GM21825 (cell line): ENCODE data around the gene OR52I2.

Source experiments
- ATAC-seq: cut with Tn5 transposase; IDR thresholded peaks from one replicate; pipeline ENCODE4 v1.9.1; 2021; ENCODE audit warnings: mild to moderate bottlenecking, moderate library complexity; ENCODE audit not compliant: unreplicated experiment

Gene OR52I2

GRCh38 chr11:4581443-4581842, at the start of gene OR52I2:
OR52I2 (plus strand) TSS chr11:4581743.
- ATAC-seq = no peak

GRCh38 chr11:4539603-4540219, 41.8 kb upstream of the OR52I2 start:
- peak; percentile 63 for ATAC-seq

GRCh38 chr11:4541071-4541470, 40.5 kb upstream of the OR52I2 start:
- no peak for ATAC-seq

GRCh38 chr11:4543561-4543960, 38.0 kb upstream of the OR52I2 start:
- ATAC-seq = no peak

DNA sequence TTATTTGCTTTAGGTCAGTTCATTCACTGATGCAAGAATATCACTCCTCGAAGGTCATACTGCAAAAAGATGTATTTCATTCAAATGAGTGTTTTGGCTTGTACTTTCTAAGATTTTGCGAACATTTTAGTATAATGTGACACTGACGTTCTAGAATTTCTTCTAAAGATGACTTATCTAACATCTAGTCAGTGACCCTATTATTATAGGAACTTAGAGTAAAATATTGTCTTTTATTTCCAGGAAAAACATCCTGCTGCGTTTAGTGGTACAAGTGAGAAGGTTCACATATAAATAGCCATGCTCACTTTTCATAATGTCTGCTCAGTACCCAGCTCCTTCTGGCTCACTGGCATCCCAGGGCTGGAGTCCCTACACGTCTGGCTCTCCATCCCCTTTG, 36.7 kb upstream of the OR52I2 start, which contains the start of gene OR52M1:
OR52M1 (plus strand) TSS at position 301 of the 400 bp plus-strand sequence; CDS start at position 301, 0 bp downstream.
- no peak for ATAC-seq

DNA sequence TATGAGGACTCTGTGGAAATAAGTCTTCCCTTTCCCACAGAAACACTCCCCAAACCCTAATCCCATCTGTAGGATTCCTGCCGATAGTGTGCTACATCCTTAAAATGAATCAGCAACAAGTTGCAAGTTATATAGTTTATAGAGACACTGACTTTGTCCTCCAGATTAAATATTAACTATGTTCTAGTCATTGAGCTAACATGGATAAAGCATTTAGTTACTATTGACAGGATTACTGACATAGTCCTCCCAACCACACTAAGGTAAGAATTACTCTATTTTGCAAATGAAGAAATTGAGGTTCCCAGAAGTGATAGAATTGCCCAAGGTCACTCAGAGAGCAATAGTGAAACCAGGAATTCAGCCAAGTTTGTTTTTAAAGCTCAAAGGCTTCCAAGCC, 34.7 kb upstream of the OR52I2 start:
- ATAC-seq = no peak

DNA sequence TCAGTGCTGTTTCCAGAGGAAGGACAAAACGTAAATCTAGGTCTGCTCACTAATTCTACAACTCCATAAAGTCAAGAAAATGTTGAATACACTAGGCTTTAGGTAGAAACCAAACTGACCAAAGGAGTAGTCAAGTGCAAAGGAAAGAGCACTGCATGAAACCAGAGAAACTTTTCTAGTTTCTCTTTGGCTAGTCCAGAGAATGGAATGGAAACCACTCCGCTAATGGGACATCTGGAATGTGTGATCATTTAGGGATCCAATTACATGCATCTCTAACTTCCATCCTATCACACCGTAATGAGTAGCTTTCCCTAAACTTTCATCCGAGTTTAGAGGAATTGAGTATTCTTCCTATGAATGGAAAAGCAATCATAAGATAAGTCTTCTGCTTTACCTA, 34.1 kb upstream of the OR52I2 start:
- no peak for ATAC-seq

GRCh38 chr11:4551346-4551979, 30.1 kb upstream of the OR52I2 start:
- ATAC-seq = no peak

- no peak for ATAC-seq
Observed at GRCh38 chr11:4559527-4560440, 21.8 kb upstream of the OR52I2 start.

GRCh38 chr11:4560467-4560866, 21.1 kb upstream of the OR52I2 start:
- ATAC-seq = no peak

GRCh38 chr11:4565371-4565770, 16.2 kb upstream of the OR52I2 start:
- no peak for ATAC-seq

GRCh38 chr11:4569075-4569474, 12.5 kb upstream of the OR52I2 start:
- ATAC-seq = no peak

DNA sequence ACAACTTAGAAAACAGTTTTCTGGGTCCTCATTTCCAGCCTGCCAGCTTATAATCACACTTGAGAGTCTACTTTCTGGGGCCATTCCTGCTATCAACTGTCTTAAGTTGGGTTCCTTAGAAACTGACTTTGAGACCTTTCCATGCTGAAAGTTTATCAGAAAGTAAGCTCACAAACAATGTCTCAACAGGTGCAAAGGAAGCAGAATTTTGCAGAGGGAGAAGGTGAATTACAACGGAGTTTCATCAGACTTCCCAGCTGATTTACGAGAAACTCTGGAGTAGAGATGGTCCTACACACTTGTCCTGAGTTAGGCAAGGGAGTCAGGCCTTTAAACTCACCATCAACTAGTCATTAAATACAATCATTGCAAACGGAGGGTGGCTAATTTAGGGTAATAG, 4.7 kb upstream of the OR52I2 start:
- ATAC-seq = no peak

- ATAC-seq = no peak
Observed at GRCh38 chr11:4577761-4578160, 3.8 kb upstream of the OR52I2 start.

DNA sequence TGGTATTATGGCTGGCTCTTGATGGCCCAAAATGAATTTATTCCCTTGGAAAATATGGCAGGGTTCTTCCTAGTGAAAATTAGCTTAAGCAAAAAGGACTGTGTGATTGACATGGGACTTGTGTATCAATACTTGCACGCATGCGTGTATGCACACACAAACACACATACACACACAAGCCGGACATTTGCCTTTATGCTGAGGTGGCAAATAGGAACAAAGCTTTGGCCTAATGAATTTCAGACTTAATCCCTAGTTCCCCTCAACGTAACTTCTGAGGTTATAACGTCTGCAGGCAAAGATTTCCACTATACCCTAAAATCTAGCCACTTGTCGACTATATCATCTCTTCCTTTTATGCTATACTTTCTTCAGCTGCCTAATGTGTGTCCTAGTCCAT, 2.9 kb upstream of the OR52I2 start:
- no peak for ATAC-seq

DNA sequence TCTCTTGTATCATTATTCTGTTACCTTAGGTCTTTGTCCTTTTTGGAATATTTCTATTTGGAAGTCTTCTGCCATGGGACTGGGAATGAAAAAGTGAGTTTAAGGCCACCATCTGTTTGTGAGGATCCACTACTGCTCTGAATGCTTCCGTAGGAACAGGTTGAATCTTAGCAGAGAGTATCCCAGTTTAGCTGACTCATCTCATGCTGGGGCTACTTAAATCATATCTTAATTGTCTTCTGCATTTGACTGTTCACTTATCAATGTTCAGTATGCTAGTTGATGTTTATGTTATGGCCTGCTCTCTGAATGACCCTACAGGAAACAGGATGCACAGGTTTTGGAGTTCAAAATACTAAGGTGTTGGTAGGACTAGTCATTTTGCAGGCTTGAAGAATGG, 1.4 kb upstream of the OR52I2 start:
- no peak for ATAC-seq

DNA sequence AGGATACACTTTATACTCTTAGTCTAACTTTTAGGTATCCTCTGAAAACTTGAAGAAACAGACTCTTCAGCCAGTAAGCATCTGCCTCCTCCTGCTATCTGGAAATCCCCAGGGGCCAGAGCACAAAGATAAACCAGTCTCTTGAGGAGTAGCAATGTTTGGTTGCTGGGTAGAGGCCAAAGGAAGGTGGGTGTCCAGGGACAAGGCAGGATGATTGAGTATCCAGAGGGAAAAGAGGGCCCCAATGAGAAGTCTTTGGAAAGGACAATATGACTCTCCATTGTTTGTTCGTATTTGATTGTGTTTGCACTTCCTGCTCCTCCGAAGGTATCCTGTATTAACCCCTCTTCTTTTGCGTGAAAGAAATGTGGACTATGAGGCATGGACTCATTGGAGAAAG, 7.5 kb downstream of the OR52I2 start:
- no peak for ATAC-seq

GRCh38 chr11:4593739-4594138, 12.2 kb downstream of the OR52I2 start, which contains the start of gene OR52I1:
OR52I1 (plus strand) TSS chr11:4594039; CDS start chr11:4594039, 0 bp downstream.
- no peak for ATAC-seq

DNA sequence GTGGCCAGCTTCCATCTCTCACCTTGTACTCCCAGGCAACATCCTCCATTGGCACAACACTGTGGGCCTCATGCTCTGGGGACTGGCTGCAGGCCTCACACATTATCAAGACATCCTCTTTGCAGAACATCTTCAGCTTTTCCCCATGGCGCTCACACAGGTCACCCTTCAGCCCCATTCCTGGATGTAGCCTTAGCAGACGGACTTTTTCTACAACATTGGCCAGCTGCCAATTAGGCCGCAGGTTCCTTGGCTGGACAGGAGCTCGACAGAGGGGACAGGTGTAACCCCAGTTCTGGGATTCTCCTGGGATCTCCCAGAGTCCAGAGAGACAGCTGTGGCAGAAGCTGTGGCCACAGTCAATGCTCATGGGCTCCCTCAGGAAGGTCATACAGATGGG, 23.5 kb downstream of the OR52I2 start:
- no peak for ATAC-seq

DNA sequence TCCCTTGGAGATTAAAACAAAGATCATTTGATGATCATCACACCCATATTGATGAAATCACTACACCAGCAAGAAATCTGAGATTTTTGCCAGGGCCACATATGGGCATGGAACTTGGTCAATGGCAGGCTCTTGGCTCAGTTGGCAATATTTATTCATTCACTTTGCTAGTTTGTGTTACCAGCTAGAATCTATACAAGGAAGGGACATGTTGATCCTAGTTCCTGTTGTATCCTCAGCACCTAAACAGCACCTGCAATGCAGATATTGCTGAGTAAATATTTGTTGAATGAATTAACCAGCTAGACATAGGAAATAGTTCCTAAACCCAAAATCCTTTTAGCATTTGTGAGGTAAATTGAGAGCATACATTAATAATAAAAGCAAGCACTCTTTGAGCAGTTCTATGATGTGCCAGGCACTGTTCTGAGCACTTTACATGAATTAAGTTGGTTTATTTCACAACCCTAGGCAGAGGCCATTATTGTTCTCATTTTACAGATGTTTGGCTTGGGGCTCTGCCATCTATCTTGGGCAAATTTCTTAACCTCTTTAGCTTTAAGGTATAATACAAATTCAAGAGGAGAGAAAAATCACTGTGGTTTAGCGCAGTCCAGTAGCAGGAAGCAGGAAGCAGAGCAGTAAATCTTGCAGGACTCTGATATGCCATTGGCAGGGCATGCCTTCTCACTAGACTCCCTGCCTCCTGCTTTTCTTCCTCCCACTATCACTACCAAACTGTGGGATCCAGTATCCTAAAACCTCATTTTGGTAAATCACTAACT, 24.9 kb downstream of the OR52I2 start:
- no peak for ATAC-seq

- ATAC-seq = no peak
Observed at GRCh38 chr11:4607096-4607495, 25.6 kb downstream of the OR52I2 start.
